Measurements from ENCODE around the gene ENSA. TPM values are rescaled to one million over a fixed set of nuclear protein-coding genes. Genes with fewer than 3 reads are reported as not detected.

The ENSA gene
- total and polyA plus RNA-seq, 2 of the 4 experiments (the other 2 are of a cell fraction): 53.2 to 96.5 TPM

DNA sequence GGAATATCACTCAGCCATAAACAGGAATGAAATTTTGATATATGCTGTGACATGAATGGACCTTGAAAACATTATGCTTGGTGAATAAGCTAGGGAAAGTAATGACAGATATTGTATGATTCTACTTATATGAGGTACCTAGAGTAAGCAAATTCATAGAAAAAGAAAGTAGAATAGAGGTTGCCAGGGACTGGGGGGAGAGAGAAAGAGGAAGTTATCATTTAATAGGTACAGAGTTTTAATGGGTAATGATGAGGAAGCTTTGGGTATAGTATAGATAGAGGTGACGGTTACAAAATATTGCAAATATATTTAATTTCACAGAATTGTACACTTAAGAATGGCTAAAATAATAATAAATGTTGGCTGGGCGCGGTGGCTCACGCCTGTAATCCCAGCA lies 31.2 kb upstream of the ENSA start:
- dilution Hi-C loops (cut with HindIII; ENCODE audit: low sequenced_read_pairs, unreplicated experiment) (no loop called here), intact Hi-C loops (cut with micrococcal nuclease) (no loop called here), in situ Hi-C loops (cut with MboI; ENCODE audit: low sequenced_read_pairs) (no loop called here)
- H2BK5ac ChIP-seq (ENCODE audit: low read depth, low read length, poor library complexity, severe bottlenecking): no peak overlapping the region
- H4K5ac ChIP-seq (ENCODE audit: low read depth, low read length): no peak overlapping the region
- no peak overlapping the region for H3K14ac ChIP-seq (replicated peaks; ENCODE audit: low read depth, low read length)
- H3K27me3 ChIP-seq (ENCODE audit: control insufficient read depth, insufficient read depth, low read length): no peaks in the 10 kb centered on the region
- no peak overlapping the region for H2BK120ac ChIP-seq (ENCODE audit: low read depth, low read length)
- no peak overlapping the region for H2AK9ac ChIP-seq (replicated peaks; ENCODE audit: low read depth, low read length, poor library complexity)
- no TSS peak for BruUV-seq (replicated peaks)
- H3K79me1 ChIP-seq (ENCODE audit: low read depth in 1 of 2, low read length in 2 of 2): no peaks in the 10 kb centered on the region
- TF ChIP-seq MAZ (IDR thresholded peaks at IDR 0.05; ENCODE audit: borderline replicate concordance, low read depth, low read length) (no peak), POLR2A (IDR thresholded peaks at IDR 0.05; ENCODE audit: low read depth, low read length) (no peak), SMC3 (IDR thresholded peaks at IDR 0.05; ENCODE audit: low read depth, low read length) (no peak), MXI1 (IDR thresholded peaks at IDR 0.05; ENCODE audit: borderline replicate concordance, low read depth, low read length) (no peak), RAD21 (IDR thresholded peaks at IDR 0.05; ENCODE audit: low read length) (no peak), CEBPB (IDR thresholded peaks at IDR 0.05; ENCODE audit: low read depth, low read length) (no peak), BHLHE40 (IDR thresholded peaks at IDR 0.05; ENCODE audit: low read depth, low read length) (no peak), FOS (IDR thresholded peaks at IDR 0.05; ENCODE audit: low read depth, low read length) (no peak), CHD1 (IDR thresholded peaks at IDR 0.05; ENCODE audit: low read depth, low read length) (no peak), NFE2L2 (IDR thresholded peaks at IDR 0.05; ENCODE audit: low read depth, low read length) (no peak), MAFK (IDR thresholded peaks at IDR 0.05; ENCODE audit: low read depth, low read length) (no peak), RCOR1 (IDR thresholded peaks at IDR 0.05; ENCODE audit: insufficient replicate concordance, low read length) (no peak), RFX5 (IDR thresholded peaks at IDR 0.05; ENCODE audit: low read depth, low read length) (no peak)
- TF ChIP-seq, protein P1, sequence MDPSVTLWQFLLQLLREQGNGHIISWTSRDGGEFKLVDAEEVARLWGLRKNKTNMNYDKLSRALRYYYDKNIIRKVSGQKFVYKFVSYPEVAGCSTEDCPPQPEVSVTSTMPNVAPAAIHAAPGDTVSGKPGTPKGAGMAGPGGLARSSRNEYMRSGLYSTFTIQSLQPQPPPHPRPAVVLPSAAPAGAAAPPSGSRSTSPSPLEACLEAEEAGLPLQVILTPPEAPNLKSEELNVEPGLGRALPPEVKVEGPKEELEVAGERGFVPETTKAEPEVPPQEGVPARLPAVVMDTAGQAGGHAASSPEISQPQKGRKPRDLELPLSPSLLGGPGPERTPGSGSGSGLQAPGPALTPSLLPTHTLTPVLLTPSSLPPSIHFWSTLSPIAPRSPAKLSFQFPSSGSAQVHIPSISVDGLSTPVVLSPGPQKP (IDR thresholded peaks at IDR 0.05; ENCODE audit: borderline replicate concordance, low read depth, low read length): no peak
- TF ChIP-seq, protein P2, sequence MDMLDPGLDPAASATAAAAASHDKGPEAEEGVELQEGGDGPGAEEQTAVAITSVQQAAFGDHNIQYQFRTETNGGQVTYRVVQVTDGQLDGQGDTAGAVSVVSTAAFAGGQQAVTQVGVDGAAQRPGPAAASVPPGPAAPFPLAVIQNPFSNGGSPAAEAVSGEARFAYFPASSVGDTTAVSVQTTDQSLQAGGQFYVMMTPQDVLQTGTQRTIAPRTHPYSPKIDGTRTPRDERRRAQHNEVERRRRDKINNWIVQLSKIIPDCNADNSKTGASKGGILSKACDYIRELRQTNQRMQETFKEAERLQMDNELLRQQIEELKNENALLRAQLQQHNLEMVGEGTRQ (IDR thresholded peaks at IDR 0.05; ENCODE audit: low read depth, low read length): no peak
- TF ChIP-seq, protein P3, sequence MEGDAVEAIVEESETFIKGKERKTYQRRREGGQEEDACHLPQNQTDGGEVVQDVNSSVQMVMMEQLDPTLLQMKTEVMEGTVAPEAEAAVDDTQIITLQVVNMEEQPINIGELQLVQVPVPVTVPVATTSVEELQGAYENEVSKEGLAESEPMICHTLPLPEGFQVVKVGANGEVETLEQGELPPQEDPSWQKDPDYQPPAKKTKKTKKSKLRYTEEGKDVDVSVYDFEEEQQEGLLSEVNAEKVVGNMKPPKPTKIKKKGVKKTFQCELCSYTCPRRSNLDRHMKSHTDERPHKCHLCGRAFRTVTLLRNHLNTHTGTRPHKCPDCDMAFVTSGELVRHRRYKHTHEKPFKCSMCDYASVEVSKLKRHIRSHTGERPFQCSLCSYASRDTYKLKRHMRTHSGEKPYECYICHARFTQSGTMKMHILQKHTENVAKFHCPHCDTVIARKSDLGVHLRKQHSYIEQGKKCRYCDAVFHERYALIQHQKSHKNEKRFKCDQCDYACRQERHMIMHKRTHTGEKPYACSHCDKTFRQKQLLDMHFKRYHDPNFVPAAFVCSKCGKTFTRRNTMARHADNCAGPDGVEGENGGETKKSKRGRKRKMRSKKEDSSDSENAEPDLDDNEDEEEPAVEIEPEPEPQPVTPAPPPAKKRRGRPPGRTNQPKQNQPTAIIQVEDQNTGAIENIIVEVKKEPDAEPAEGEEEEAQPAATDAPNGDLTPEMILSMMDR (conservative IDR thresholded peaks at IDR 0.05; ENCODE audit: low read depth, low read length): no peak
- WGBS, 2 experiments (ENCODE audit: extremely low coverage in 2 of 2, insufficient read length in 1 of 2): no CpG with 5 or more reads among the region's 4 CpGs
- no peaks in the 10 kb centered on the region for H3K4me1 ChIP-seq (ENCODE audit: control insufficient read depth, insufficient read depth, low read length)
- no peak overlapping the region for H4K91ac ChIP-seq (ENCODE audit: insufficient read depth, low read depth, low read length)
- no peak overlapping the region for H4K8ac ChIP-seq (ENCODE audit: low read depth in 2 of 2, low read length in 2 of 2)
- peaks cover 11% of the 10 kb centered on the region for H3K36me3 ChIP-seq (ENCODE audit: control insufficient read depth, insufficient read depth, low read length)
- no peak overlapping the region for H3K9ac ChIP-seq (ENCODE audit: low read depth, low read length)
- no peak overlapping the region for H2BK20ac ChIP-seq (ENCODE audit: low read depth, low read length)
- H2AFZ ChIP-seq (replicated peaks; ENCODE audit: low read length, poor library complexity): no peak overlapping the region
- H3K4ac ChIP-seq (ENCODE audit: low read depth, low read length): no peak overlapping the region
- POLR2A ChIA-PET (ENCODE audit: unreplicated experiment): no interaction called here
- H3K56ac ChIP-seq (ENCODE audit: extremely low read depth, insufficient read depth, low read length): no peak overlapping the region
- DNase-seq: no peak
- no peaks in the 10 kb centered on the region for H3K9me3 ChIP-seq (ENCODE audit: control insufficient read depth, insufficient read depth, low read length)
- H3K18ac ChIP-seq (ENCODE audit: low read depth, low read length): no peak overlapping the region
- H3K9me1 ChIP-seq (ENCODE audit: insufficient read depth, low read length): no peaks in the 10 kb centered on the region
- H2BK15ac ChIP-seq (ENCODE audit: low read depth, low read length): no peak overlapping the region
- no peak overlapping the region for H2AK5ac ChIP-seq (ENCODE audit: low read depth, low read length)
- no peaks in the 10 kb centered on the region for H4K20me1 ChIP-seq (ENCODE audit: insufficient read depth, low read length)
- H3K23ac ChIP-seq (ENCODE audit: low read depth, low read length): no peak overlapping the region
- no peak overlapping the region for H3K4me2 ChIP-seq (ENCODE audit: low read depth, low read length)
- H3K27ac ChIP-seq (ENCODE audit: insufficient read depth, low read length): no peak overlapping the region
- CTCF ChIA-PET: no interaction called here
- ATAC-seq (ENCODE audit: low read depth): no peak
- H3K4me3 ChIP-seq (ENCODE audit: insufficient read depth, low read depth, low read length): no peak overlapping the region
